Erythroblast (primary cell): ENCODE results near the gene CAMK1D.

Experiments used
- GATA1 ChIP-seq: IDR thresholded peaks from 2 replicates; pipeline ENCODE4 v1.6.1; 2011; ENCODE audit warnings: low read depth, mild to moderate bottlenecking, control low read depth, low read length, moderate library complexity
- POLR2A ChIP-seq: IDR thresholded peaks from 2 replicates; pipeline ENCODE4 v1.6.1; 2011; ENCODE audit warnings: mild to moderate bottlenecking, low read length

- TF ChIP-seq POLR2A, result no peak
- TF ChIP-seq GATA1, result no peak
Measured at GRCh38 chr10:12369982-12370381, 20.6 kb downstream of the CAMK1D start.
